Endothelial cell of umbilical vein (primary cell): ENCODE measurements around the gene FAM98B.

Experiments
- CTCF ChIP-seq, 2 donors: IDR thresholded peaks; 1 replicate in 1 of 2; 2 replicates in 1 of 2; pipeline ENCODE4 v1.5.1; 2011; ENCODE audit warnings: low read length in 2 of 2, mild to moderate bottlenecking in 2 of 2, moderate library complexity in 2 of 2, control low read depth in 1 of 2, inconsistent platforms in 1 of 2, low read depth in 1 of 2; ENCODE audit not compliant: insufficient read depth in 1 of 2; ENCODE audit errors: extremely low read depth in 1 of 2
- MYC ChIP-seq: IDR thresholded peaks from one replicate; pipeline ENCODE4 v1.6.1; 2011; ENCODE audit warnings: mild to moderate bottlenecking, low read depth, low read length
- POLR2A ChIP-seq: IDR thresholded peaks from 2 replicates; pipeline ENCODE4 v1.6.1; 2012; ENCODE audit warnings: low read depth, mild to moderate bottlenecking, control low read depth, low read length
- POLR2AphosphoS5 ChIP-seq: IDR thresholded peaks from 2 replicates; pipeline ENCODE4 v1.6.1; 2012; ENCODE audit warnings: low read depth, mild to moderate bottlenecking, control low read depth, low read length, moderate library complexity; ENCODE audit not compliant: insufficient read depth

DNA sequence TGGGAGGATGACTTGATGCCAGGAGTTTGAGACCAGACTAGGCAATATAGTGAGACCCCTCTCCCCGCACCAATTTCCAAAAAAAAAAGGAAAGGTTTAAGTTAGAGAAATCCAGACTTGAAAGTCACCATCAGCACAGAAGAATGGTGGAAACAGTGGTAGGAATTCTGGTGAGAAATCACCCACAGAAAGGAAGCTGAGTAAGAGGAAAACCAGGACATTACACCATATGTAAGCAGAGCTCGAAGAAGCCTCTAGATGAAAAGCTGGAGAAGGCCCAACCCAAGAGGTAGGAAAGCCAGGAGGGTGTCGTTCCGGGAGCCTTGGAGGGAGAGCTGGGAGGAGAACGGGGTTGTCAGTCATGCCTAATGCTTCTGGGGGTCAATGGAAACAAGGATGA is 70.2 kb downstream of the FAM98B start:
- TF ChIP-seq POLR2A (no peak), POLR2AphosphoS5 (no peak), CTCF (IDR thresholded peaks at IDR 0.05; ENCODE audit: extremely low read depth in 1 of 2, insufficient read depth in 1 of 2, low read depth in 1 of 2, low read length in 2 of 2) (no peak), MYC (no peak)
